ENCODE results near the gene MSMB. TPM values are rescaled to one million over a fixed set of nuclear protein-coding genes. Genes with fewer than 3 reads are reported as not detected.
"Not testable (repeated sequence)": the region's sequence is repeated elsewhere in the genome, so short reads cannot be mapped to it uniquely, and the experiment has no call there.

MSMB gene
- total and polyA plus RNA-seq, 8 donors = 0.84 TPM; not detected in 7

DNA sequence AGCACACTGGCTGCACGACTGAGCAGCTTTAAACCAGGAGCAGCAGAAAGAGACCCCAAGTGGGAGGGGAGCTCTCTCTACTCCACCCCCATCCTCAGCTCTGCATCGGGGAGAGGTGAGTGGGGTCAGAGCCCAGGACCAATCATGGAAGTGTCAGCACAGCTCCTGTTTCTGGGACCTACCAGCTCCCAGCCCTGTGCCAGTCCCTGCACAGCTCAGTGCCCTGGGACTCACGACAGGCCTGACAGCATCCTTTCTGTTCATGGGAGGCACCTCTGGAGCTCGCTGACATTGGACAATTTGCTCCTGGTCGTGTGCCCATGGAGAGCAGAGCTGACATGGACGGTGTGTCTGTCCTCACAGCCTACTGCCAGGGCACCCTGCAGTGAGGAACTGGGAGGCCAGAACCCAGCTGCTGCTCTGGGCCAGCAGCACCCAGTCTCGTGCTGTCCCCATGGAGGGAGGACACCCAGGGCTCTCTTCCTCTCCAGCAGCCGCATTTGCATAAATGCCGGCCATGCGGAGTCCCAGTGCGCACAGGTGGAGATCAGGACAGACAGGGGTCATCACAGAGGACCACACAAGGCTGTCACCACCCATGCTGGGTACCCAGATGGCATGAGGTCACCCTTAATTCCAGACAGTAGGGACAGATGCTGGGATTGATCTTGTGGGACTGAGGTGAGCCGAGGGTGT lies 45.9 kb upstream of the MSMB start:
- 66 to 72% methylated on average over 12 of the region's 12 CpGs for WGBS, 2 donors
- no peak overlapping the region for H3K4me3 ChIP-seq
- H3K27me3 ChIP-seq = peaks cover 0 to 3% (median 0%) of the 10 kb centered on the region in 4 donors
- no peaks in the 10 kb centered on the region for H3K36me3 ChIP-seq
- FAIRE-seq (no peak), ATAC-seq (no peak), DNase-seq (no peak)
- H3K9me3 ChIP-seq = no peaks in the 10 kb centered on the region
- H3K27ac ChIP-seq = no peak overlapping the region
- H3K4me1 ChIP-seq = no peaks in the 10 kb centered on the region
- intact Hi-C loops (cut with DNase I) = no loop called here
- TF ChIP-seq CTCF (IDR thresholded peaks at IDR 0.05) = no peak

DNA sequence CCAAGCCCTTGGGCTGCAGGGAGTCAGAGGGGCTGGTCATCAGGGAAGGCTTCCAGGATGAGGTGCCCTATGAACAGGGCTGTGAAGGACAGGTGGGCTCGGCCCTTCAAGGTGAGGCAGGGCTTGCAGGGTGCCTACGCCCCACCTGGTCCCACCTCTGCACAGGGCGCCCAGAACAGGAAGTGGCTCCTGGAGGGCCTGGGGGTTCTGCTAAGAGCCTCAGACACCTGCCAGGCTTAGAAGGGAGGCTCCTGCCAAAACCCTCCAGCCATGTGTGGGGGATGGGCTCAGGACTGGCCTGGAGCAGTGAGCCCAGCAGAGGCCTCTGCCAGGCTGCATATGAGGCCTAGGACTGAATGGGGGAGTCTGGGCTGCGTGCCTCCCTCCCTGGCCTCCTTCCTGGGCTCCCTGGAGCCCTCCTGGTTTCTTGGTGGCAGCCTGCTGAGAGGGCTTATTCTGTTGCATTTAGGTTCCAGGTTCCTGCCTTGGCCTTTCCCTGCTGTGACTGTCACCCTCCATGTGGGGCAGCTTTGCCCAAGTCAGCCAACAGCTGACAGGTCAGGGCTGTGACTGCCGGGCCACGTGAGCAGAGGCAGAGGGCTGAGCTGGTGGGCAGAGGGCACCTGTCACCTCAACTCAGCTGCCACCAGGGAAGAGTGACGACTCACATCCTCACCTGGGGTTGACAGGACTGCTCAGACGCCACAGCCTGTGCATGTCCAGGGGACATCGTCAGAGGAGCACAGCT lies 45.2 kb upstream of the MSMB start:
- H3K9me3 ChIP-seq = no peaks in the 10 kb centered on the region
- no peak for TF ChIP-seq CTCF (IDR thresholded peaks at IDR 0.05)
- no peaks in the 10 kb centered on the region for H3K4me1 ChIP-seq
- intact Hi-C loops (cut with DNase I) = no loop called here
- ATAC-seq = no peak
- no peak overlapping the region for H3K4me3 ChIP-seq
- FAIRE-seq = no peak
- 67 to 77% methylated on average over 9 of the region's 9 CpGs for WGBS, 2 donors
- no peak overlapping the region for H3K27ac ChIP-seq
- no peak for DNase-seq
- peaks cover 0 to 3% (median 0%) of the 10 kb centered on the region in 4 donors for H3K27me3 ChIP-seq
- no peaks in the 10 kb centered on the region for H3K36me3 ChIP-seq

DNA sequence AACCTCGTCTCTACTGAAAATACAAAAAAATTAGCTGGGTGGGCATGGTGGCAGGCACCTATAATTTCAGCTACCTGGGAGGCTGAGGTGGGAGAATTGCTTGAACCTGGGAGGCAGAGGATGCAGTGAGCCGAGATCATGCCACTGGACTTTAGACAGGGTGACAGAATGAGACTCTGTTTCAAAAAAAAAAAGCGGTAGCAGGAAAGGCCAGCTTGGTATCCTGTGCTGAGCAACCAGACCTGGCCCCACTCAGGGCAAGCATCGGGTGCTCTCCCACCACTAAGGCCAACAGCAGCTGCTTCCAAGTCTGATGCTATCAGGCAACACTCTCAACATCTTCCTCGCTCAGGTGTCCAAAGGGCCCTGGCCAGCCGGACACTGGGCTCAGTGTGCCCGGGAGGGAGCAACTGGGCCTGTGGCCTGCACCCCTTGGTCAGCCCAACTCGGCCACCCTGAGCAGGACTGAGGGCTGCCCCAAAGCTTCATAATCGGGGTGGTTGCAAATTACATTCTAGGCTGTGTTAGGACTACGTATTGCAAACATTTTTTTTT lies 44.3 kb upstream of the MSMB start:
- WGBS, 2 donors = 83 to 84% methylated on average over 10 of the region's 10 CpGs
- peaks cover 0 to 3% (median 0%) of the 10 kb centered on the region in 4 donors for H3K27me3 ChIP-seq
- no peak overlapping the region for H3K27ac ChIP-seq
- FAIRE-seq = no peak
- H3K4me1 ChIP-seq = no peaks in the 10 kb centered on the region
- intact Hi-C loops (cut with DNase I) = no loop called here
- ATAC-seq = no peak
- no peak for TF ChIP-seq CTCF (IDR thresholded peaks at IDR 0.05)
- no peaks in the 10 kb centered on the region for H3K9me3 ChIP-seq
- no peak for DNase-seq
- no peak overlapping the region for H3K4me3 ChIP-seq
- no peaks in the 10 kb centered on the region for H3K36me3 ChIP-seq

GRCh38 chr10:46087381-46087780 lies 41.3 kb upstream of the MSMB start:
- ATAC-seq = not testable (repeated sequence)
- WGBS, 2 donors = 93% methylated on average over 11 of the region's 11 CpGs

DNA sequence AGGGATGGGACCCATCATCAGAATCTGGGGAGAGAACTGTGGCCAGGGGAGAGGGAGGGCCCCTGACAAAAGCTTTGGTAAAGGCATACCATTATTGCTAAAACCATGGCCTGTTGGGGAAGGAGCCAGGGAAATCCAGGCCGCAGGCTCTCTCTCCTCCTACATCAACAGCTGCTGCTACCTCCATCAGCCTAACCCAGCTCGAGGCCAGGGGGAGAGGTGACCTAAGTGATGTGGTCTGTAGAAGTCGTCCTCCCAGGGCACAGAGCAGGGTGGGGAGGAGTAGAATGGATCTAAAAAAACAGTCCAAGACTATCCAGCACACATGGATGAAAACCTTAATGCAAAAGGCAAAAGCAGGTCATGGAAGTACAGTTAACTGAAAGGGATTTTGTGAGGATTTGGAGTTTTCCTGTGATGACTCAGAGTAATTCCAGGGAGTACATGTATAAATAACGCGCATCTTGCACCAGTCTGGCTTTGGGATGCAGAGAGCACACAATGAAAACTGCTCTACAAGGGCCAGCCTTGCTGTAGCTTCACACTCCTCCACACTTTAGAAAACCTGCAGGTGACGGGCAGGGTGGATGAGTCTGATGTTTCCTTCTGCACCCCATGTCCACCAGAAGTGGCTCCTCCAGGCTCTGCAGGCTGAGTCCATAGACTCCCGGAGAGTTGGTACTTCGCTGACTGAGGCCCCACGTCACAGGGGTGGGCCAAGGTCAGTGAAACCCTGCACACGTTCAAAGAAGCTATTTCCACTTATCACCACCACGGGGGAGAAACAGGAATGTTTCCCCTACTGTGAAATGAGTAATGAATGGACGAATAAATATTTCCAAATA lies 38.5 kb upstream of the MSMB start:
- no peak for FAIRE-seq
- WGBS, 2 donors = 52 to 56% methylated on average over 12 of the region's 12 CpGs
- intact Hi-C loops (cut with DNase I) = no loop called here

More at GRCh38 chr10:46087381-46087780, 41.3 kb upstream of the MSMB start:
- H3K4me1 ChIP-seq; H3K9me3 ChIP-seq; FAIRE-seq; intact Hi-C loops (cut with DNase I); H3K4me3 ChIP-seq; H3K36me3 ChIP-seq; H3K27me3 ChIP-seq; H3K27ac ChIP-seq; DNase-seq: not testable (repeated sequence)

More for the DNA sequence above, 38.5 kb upstream of the MSMB start:
- peaks cover 0 to 3% (median 0%) of the 10 kb centered on the region in 4 donors for H3K27me3 ChIP-seq
- H3K4me1 ChIP-seq = no peaks in the 10 kb centered on the region
- ATAC-seq = no peak
- H3K27ac ChIP-seq = no peak overlapping the region
- no peak overlapping the region for H3K4me3 ChIP-seq
- DNase-seq = no peak
- no peaks in the 10 kb centered on the region for H3K9me3 ChIP-seq
- TF ChIP-seq CTCF (IDR thresholded peaks at IDR 0.05) = no peak
- no peaks in the 10 kb centered on the region for H3K36me3 ChIP-seq

All from pancreas (tissue), 10 donors.